GM15510 (cell line): ENCODE measurements around the gene GMCL1.
A peak's percentile ranks its signal among the peaks of the same experiment; 100 is the strongest.

Experiments
- POLR2A ChIP-seq: IDR thresholded peaks from 3 replicates; pipeline ENCODE4 v1.6.1; 2011; ENCODE audit warnings: borderline replicate concordance; ENCODE audit not compliant: insufficient read length; ENCODE audit errors: extremely low read depth

Gene GMCL1

DNA sequence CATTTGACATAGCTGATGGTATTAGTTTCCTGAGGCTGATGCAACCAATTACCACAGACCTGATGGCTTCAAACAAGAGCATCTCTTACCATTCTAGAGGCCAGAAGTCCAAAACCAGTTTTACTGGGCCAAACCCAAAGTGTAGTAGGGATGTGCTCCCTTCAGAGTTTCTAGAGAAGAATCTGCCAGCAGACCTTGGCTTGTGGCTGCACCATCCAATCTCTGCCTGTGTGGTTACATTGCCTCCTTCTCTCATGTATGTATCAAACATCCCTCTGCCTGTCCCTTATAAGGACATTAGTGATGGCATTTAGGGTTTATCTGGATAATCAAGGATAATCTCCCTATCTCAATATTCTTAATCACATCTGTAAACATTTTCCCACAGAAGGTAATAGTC, 59.8 kb downstream of the GMCL1 start:
- no peak for TF ChIP-seq POLR2A

DNA sequence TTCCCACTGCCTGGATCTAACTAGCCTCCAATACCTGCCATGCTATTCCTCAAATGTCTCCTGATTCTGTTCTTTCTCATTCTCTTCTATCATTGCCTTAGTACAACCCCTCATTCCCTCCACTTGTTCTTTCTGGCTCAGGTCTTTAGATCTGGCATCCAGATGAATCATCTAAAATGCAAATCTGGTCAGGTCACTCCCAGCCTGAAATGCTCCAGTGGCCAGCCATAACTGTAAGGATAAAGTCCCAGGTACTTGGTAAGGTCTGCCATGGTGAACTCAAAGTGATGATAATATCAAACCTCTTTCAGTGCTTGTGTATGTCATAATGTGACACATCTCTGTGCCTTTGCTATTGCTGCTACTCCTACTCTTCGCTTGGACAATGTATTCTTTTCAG, 61.4 kb downstream of the GMCL1 start:
- no peak for TF ChIP-seq POLR2A

DNA sequence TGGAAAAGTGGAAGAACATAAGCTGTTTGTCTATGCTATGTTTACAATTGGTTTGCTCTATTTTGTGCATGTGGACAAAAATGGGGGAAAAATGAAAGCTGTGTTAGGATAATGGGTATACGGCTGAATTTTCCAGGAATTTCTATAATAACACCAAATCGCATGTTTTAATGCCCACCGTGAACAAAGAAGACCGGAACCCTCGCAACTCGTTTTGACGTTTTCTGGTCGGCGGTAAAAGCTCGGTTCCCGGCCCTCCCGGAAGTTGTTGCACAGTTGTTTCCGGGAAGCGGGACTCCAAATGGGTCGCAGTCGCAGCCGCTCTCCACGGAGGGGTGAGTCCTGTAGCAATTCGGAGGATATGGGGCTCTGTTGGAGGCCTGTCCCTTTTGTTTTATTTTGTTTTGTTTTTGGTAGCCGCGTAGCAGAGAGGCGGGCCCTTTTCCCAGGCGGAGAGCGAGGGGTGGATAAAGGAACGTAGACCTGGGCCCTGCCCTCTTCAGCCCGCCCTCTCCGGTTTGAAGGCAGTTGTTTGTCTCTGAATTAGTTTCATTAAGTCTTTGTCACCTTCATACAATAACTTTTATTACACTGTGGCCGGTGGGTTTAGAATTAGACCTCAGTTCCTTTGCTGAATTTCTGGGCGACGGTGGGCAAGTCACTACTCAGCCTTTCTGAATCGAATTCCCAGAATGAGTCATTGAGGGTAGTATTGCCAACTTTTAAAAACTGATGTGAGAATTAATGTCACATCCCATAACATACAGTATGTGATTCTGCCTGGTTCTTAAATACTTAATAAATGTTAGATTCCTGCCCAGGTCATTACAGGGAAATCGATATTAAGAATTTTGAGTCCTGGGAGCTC, 64.5 kb downstream of the GMCL1 start, which contains the start of gene SNRNP27:
Gene SNRNP27, plus strand, starts transcription at position 273 of the 868 bp plus-strand sequence. Its CDS starts 29 bp downstream, at position 302.
- peak; percentile 69 for TF ChIP-seq POLR2A

DNA sequence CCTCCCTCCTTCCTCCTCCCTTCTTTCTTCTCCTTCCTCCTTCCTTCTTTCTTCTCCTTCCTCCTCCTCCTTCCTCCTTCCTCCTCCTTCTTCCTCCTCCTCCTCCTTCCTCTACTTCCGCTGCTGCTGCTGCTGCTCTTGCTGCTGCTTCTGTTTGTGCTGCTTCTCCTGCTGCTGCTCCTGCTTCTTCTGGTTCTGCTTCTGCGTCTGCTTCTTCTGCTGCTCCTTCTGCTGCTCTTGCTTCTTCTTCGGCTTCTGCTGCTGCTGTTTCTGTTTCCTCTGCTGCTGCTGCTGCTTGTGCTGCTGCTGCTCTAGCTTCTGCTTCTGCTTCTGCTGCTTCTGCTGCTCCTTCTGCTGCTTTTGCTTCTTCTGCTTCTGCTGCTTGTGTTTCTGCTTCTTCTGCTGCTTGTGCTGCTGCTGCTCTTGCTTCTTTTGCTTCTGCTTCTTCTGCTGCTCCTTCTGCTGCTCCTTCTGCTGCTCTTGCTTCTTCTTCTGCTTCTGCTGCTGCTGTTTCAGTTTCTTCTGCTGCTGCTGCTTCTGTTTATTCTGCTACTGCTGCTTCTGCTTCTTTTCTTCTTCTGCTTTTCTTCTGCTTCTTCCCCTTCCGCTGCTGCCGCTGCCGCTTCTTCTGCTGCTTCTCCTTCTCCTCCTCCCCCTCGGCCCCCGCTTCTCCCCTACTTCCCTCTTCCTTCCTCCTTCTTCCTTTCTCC, 72.9 kb downstream of the GMCL1 start:
- no peak for TF ChIP-seq POLR2A

DNA sequence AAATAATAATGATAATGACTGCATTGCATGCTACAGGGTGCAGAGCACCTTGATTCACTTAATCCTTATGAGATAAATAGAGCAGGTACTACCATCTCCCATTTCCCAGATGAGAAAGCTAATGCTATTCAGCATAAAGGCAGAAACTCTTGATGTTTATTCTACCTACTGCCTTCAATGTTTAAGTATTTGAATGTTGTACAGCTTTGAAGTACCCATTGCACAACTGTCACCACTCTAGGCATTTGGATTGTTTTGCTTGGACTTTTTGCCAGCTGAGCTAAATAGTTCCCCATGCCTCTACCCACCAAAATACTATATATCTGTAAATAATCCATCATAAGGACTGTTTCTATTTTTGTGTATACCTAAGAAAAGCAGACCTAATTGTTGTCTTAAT, 77.8 kb downstream of the GMCL1 start:
- TF ChIP-seq POLR2A = no peak

DNA sequence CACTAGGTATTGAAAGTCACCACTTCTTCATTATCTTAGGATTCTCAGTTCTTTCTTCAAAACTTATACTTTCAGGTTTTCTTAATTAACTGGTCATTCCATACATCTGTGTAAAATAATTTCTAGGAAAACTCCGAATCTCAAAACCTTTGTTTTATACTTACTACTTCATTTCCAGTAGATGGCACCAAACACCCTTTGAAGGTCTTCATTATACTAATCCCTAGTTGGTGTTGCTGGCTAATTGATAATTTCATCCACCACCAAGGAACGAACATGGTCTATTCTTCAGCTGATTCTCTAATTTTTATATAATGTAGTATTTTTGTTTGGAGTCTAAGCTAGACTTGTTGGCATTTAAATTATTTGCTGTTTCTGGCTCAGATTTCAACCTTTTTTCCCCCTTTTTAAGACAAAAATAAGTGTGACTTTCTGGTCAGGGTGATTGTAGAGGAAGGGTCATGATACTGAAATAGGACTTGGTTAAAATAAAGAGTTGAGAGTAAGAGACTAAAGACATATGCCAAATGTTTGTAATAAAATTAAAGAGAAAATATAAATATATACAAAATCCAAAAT, 82.6 kb downstream of the GMCL1 start:
- TF ChIP-seq POLR2A = no peak

DNA sequence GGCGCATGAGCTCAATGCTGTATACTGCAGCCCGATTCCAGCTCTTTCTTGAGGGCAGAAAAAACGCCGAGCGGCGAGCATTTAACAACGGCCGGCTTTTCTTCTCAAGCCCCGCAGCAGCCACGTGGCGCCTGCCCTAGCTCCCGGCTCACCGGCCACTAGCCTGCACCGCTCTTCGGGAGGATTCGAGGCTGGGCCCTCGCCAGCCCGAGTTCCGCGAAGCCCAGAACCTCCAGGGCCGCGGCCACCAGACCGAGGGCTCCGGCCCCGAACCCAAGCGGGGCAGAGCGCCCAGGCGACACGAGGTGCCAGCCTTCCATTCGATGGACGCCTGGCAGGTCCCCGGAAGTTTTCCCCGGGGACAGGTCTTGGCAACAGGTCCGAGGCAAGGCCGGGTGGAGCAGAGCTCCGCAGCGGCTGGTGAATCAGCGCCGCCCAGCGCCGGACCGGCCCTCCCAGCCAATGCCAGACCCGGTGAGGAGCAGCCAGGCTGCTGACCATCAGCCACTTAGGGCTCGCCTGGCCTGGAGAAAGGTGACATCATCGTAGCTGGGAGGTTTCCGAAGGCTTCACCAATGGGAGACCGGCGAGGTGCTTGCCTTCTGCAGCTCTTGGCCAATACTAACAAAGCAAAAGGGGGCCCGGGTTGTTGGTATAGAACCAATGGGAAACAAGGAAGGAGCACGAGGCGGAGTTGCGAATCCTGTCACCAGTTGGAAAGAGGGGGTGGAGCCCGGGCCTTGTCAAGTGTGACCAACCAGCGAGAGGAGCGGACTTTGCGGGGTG, 84.9 kb downstream of the GMCL1 start:
- TF ChIP-seq POLR2A = peak; percentile 81

DNA sequence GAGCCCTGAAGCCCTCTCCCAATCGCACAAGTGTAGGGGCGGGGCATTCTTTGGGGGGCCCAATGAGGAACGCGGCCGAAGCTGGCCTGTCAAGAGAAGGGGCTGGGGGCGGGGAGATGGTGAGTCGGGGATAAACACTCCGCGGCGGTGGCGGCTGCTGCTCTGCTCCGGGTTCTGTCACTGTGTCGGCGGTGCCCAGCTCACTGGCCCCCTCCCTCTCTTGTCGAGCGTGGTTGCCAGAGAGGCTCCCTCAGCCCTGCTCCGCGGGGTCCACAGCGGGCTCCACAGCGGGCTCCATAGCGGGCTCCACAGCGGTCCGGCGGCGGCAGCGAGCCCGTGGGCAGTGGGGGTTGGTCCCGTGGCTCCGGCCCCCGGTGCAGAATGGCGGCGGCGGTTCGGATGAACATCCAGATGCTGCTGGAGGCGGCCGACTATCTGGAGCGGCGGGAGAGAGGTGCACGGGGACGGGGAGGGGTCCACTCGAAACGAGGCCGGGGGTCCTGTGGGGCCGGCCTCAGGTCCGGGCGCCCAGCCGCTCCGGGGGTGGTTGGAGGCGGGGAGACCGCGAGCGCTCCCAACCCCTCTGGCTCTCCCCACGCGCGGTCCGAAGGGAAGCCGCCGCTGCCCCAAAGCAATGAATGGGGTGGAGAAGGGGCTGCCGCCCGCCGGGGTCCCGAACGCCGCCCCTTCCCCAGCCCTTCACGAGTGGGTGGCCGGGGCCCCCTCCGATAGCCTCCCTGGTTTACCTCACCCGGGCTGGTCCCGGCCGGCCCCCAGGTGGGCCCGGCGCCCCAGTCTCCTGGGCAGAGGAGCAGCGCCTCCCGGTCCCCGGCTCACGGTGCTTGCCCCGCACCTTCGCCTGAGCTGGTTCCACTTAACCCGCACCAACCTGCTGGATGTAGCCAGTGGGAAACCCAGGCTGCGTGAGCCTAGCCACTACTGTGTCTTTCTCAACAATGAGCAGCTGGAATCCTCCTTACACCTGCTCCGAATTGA, 85.8 kb downstream of the GMCL1 start, which contains the start of gene MXD1:
Gene MXD1, plus strand, starts transcription at position 160 of the 996 bp plus-strand sequence. Its CDS starts 222 bp downstream, at position 382.
- TF ChIP-seq POLR2A = peak; percentile 78

DNA sequence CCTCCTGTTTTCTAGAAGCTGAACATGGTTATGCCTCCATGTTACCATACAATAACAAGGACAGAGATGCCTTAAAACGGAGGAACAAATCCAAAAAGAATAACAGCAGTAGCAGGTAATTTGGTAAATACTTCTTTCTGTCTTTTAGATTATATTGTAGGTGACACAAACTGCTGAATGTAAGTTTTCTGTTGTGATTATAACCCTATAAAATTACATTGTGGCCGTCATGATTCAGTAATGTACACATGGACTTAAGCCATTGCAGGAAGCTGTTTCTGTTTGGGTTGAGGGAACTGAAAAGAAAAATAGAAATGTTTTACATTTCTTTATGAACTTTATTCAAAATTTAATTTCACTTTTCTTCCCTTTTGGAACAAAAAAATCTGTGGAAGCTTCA, 86.6 kb downstream of the GMCL1 start:
- no peak for TF ChIP-seq POLR2A

DNA sequence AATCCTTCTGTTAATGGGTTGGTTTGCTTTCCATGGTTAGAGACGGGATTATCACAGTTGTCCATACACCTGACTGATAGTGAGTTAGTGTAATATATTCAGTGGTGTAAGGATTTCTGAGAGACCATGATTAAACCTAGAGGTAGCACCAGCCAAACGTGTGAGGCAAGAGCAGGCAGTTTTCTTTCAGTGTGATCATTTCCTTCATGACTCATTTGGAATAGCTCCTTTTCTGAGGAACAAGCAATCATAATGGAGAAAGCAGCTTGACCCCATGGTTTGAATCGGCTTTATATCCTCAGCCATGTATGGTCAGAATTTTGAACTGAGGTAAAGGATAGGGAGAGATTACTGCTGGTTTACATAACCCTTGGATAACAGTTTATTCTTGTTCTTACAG, 88.4 kb downstream of the GMCL1 start:
- TF ChIP-seq POLR2A = no peak

DNA sequence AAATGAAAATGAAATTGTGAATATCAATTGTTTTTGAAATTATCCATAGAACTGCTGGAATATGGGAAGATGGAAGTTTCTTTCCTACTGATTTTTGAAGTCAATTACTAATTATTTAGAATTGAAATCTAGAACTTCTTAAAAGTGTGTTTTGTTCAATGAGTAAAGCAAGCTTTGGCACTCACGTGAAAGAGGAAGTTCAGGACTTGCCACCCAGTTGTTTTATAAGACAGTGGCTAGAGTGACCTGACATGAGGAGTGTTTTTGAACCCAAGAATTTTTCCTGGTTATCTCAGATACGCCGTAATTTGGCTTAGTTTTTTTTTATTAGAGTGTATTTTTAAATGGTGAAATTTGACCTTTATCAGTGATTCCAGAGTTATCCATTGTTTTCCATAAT, 88.9 kb downstream of the GMCL1 start:
- TF ChIP-seq POLR2A = no peak

DNA sequence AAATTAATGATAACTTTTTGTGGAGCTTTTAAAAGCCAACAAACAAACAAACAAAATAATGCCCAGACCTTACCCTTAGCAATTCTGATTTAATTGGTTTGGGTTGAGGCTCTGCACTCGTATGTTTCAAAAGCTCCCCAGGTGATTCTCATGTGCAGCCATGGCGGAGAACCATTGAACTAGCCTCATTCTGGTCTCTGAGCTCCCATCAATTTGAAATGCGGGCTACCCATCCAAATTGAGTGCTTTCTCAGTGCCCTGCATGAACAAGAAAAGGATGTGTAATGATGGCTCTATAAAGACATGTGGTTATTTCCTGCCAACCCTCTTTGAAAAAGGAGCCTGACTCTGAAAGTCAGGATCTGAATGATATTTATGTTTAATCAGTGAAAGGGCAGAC, 93.7 kb downstream of the GMCL1 start:
- TF ChIP-seq POLR2A = no peak

DNA sequence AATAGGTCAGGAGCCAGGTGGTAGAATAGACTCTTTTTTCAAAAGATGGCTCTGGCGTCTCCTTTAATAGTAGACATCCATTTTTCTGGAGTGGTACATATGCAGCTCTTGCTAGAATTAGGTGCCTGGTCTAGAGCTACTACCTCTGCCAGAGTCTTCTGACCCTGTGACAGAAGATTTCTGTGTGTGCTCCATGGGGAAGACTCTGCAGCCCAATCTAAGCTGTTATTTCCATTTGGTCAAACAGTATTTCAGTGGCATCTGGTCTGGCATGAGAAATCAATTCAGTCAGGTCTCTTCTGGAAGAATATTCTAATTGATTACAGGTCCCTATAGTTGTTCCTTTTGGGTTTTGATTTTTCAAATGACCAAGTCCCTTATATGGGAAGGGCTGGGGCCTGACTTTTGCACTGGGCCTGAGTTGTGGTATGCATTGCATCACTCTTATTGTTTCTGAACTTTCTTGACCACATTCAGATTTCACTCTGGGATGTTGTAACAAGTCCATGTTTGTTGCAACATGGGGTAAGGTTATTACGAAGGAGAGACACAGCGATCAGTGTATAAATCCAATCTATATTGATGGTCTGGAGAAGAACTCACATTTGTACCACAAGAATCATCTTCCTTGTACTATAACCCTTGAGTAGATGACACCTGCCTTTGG, 97.5 kb downstream of the GMCL1 start:
- no peak for TF ChIP-seq POLR2A
